GM19438 (cell line): ENCODE data around the gene TIGD4.
"Not testable (repeated sequence)": the region's sequence is repeated elsewhere in the genome, so short reads cannot be mapped to it uniquely, and the experiment has no call there.

Source experiments
- ATAC-seq: cut with Tn5 transposase; IDR thresholded peaks from one replicate; pipeline ENCODE4 v1.9.1; 2021; ENCODE audit warnings: low read depth; ENCODE audit not compliant: unreplicated experiment

TIGD4 gene

GRCh38 chr4:152784490-152785350, 5.2 kb upstream of the TIGD4 start:
- ATAC-seq = no peak

GRCh38 chr4:152780267-152780778, 793 bp upstream of the TIGD4 start:
- no peak for ATAC-seq

DNA sequence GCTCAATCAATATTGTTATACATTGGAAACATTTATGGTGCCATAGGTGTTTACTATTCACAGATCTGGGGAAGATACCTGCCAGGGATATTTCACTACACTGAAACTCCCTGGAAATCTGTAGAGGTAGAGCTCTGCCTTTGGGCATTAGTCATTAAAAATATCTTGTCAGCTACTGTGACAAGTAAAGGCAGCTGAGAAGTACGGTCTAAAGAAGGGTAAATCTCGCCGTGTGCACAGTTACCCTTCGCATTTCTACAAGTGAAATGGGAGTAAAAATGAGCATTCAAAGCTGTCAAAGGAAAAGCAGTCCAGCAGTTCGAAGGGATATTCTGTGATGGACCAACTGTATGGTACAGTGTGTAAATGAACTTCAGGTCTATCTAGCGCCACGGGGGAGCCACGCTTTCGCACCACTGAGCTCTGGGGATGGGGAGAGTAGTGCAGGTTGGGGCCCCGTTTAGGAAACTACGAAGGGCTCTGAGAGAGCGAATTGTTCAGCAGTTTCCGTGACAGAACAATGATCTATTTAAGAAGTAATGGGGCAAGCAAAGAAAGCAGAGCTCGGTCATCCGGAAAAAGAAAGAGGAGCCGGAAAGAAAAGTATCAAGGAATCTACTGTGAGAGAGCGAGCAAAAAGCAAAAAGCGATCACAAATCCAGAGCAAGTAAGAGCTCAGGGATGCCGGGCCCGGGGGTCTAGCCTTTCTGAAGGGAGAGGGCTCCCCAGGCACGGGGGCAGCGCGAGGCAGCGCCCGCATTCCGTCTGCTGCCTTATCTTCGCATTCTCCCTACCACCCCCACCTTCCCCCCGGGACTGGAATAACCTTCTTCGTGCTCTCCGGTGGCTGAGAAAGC, 646 bp downstream of the TIGD4 start:
- peak; percentile 27 for ATAC-seq

GRCh38 chr4:152777488-152777887, 2.0 kb downstream of the TIGD4 start:
- no peak for ATAC-seq

DNA sequence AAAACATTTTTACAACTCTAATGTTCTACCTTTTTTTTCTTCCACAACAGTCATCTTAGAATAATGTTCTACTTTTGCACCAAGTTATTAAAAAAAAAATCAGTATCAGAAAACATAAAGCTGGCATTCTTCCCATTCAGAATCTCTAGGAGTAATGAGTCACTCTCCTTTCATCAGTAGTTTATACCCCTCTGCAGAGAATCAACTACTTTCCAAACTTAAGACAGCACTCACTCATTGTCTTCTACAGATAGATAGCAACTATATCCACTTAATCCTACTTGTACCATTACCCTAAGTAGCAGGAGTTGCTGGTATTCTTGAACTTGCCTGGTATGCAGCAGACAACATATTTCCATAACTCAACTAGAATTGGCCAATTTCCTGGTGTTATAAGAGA, 3.2 kb downstream of the TIGD4 start:
- ATAC-seq = no peak

DNA sequence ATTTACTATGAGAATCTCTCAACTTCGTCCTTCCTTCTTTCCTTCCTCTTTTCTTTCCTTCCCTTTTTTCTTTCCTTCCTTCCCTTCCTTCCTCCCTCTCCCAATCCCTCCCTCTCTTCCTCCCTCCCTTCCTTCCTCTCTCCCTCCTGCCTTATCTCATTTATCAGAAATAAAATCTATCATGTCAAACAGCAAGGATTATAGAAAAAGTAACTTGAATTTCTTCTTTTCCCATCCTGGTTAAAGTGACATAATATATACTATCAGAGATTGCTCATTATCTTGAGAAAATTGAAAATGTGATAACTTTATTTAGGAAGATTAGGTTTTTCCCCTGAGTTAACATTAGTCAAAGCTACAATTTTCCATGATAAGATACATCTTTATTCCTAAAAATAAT, 5.6 kb downstream of the TIGD4 start:
- ATAC-seq = no peak

DNA sequence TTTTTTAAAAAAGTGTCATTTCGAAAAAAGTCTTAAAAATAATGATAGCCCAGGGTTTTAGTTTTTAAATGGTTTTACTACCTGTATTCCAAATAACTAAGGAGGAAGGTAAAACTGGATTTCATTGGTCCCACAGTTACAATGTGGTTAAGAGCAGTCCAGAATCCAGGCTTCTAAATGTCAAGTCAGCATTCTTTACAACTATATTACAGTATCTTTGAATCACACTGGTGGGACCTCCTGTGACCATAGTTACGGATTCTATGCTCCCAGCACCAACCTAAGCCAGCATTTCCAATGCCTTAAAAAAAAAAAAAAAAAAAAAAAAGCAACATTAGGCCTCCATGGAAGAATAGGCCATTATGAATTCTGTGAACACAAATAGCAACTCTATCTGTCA, 6.2 kb downstream of the TIGD4 start:
- no peak for ATAC-seq

GRCh38 chr4:152771741-152772533, 7.6 kb downstream of the TIGD4 start:
- no peak for ATAC-seq

GRCh38 chr4:152765069-152765737, 14.3 kb downstream of the TIGD4 start:
- not testable (repeated sequence) for ATAC-seq

DNA sequence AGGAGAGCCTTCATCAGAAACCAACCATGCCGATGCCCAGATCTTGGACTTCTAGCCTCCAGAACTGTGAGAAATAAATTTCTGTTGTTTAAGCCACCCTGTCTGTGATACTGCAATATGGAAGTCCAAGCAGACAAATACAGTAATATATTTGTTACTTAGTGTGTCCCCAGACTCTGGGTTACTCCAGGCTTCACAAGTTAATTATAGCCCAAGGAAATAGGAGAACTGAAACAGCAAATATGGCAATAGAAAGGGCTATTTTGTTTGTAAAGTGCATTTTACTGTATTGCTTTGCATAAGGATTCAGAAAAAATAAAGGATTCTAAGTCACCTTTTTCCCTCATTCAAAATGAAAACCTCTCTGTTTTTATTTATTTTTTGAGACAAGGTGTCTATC, 15.7 kb downstream of the TIGD4 start:
- no peak for ATAC-seq

DNA sequence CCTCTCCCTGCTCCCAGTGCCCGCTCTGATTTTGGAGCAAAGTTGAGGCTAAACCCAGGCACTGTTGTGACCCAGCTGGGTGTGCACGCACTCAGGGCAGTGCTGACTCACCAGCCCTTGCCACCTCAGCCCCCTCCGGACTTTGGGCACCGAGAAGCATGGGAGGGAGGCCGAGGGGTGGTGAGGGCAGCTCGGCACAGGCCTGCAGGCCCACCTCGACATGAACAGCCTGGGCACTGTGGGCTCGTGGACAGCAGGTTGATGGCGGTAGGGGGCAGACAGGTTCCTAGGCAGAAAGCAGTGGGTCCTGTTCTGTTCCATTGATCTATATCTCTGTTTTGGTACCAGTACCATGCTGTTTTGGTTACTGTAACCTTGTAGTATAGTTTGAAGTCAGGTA, 30.9 kb downstream of the TIGD4 start:
- ATAC-seq = no peak

DNA sequence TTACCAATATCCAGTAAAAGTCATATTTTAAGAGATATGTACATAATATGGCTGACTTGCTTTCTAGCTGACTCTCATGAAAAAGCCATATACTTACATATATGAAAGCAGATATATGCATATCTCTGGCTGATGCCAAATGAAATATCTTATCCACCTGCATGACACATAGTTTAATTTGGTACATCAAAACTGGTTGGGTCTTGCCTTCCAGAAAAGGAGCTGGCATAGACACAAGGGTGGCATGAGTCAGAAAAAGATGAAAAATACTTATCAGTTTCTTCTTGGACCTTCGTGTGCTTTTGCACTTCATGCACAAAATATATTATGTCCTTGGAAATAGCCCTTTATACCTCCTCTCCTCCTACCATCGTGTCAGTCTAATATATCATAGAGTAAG, 32.1 kb downstream of the TIGD4 start:
- no peak for ATAC-seq

GRCh38 chr4:152738827-152739226, 40.7 kb downstream of the TIGD4 start:
- no peak for ATAC-seq

- ATAC-seq = no peak
Observed at GRCh38 chr4:152735906-152736305, 43.6 kb downstream of the TIGD4 start.

GRCh38 chr4:152735396-152735859, 44.1 kb downstream of the TIGD4 start:
- no peak for ATAC-seq

DNA sequence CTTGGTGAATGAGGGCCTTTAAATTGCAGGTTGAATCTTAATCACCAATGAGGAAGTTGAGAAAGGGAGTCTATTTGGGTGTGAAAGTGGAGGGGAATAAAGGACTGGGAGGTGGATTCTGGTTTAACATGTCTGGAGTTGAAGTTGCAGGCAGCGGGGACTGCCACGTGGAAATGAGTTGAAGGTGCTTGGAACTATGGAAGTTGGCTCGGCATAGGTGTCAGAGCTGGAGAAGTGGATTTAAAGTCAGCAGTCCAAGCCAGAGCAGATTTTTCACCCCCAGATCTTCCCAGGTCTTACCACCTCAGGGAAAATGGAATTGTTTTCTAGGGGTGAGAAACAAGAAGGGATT, 44.9 kb downstream of the TIGD4 start:
- no peak for ATAC-seq

GRCh38 chr4:152734015-152734698, 45.4 kb downstream of the TIGD4 start:
- no peak for ATAC-seq

GRCh38 chr4:152731997-152732396, 47.5 kb downstream of the TIGD4 start:
- no peak for ATAC-seq

DNA sequence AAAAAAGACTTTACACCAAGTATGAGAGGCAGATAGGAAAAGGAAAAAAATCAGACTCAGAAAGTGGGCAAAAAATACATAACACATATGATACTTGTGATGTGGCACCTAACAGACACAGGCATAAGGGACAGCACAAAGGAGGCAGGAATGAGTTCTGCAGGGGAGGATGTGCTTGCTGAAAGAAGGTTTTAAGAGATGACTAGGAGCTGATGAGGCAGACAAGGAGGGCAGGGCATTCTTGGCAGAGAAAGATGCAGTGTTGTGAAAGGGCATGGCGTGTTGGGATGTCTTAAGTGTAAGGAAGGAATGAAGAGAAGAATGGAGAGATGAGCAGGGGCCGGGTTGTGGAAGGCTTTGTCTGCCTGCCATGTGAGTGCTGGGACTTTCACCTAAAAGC, 50.1 kb downstream of the TIGD4 start:
- no peak for ATAC-seq

DNA sequence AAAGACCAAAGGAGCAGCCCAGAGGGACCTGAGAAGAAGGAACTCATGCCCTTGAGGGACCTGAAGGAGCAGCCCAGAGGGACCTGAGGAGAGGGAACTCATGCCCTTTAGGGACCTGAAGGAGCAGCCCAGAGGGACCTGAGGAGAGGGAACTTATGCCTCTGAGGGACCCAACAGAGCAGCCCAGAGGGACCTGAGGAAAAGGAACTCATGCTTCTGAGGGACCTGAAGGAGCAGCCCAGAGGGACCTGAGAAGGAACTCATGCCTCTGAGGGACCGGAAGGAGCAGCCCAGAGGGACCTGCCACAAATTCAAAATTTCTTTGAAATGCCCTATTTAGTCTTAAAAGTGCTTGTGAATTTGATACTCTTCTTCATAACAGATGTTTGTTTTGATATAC, 51.2 kb downstream of the TIGD4 start:
- no peak for ATAC-seq
